ENCODE data around the gene STXBP6.
A peak's percentile ranks its signal among the peaks of the same experiment; 100 is the strongest.
"Not testable (repeated sequence)": the region's sequence is repeated elsewhere in the genome, so short reads cannot be mapped to it uniquely, and the experiment has no call there.

The STXBP6 gene

GRCh38 chr14:24828486-24828885, 221.5 kb downstream of the STXBP6 start:
- no peak for DNase-seq (ENCODE audit: low read depth)

- no peak for DNase-seq (ENCODE audit: low read depth)
These were observed 223.6 kb downstream of the STXBP6 start for GRCh38 chr14:24826390-24826789.

- DNase-seq (ENCODE audit: low read depth) = no peak
These were observed 229.3 kb downstream of the STXBP6 start for GRCh38 chr14:24820616-24821015.

- no peak for DNase-seq (ENCODE audit: low read depth)
These were observed 231.1 kb downstream of the STXBP6 start for GRCh38 chr14:24818823-24819341.

GRCh38 chr14:24818058-24818822, 231.7 kb downstream of the STXBP6 start:
- no peak for DNase-seq (ENCODE audit: low read depth)

GRCh38 chr14:24817212-24818057, 232.5 kb downstream of the STXBP6 start:
- DNase-seq (ENCODE audit: low read depth) = no peak

- no peak for DNase-seq (ENCODE audit: low read depth)
These were observed 233.1 kb downstream of the STXBP6 start for GRCh38 chr14:24816929-24817211.

- no peak for DNase-seq (ENCODE audit: low read depth)
These were observed 233.7 kb downstream of the STXBP6 start for GRCh38 chr14:24816011-24816928.

- no peak for DNase-seq (ENCODE audit: low read depth)
These were observed 234.4 kb downstream of the STXBP6 start for GRCh38 chr14:24815543-24815942.

GRCh38 chr14:24814944-24815343, 235.0 kb downstream of the STXBP6 start:
- DNase-seq (ENCODE audit: low read depth) = no peak

GRCh38 chr14:24814346-24814745, 235.6 kb downstream of the STXBP6 start:
- no peak for DNase-seq (ENCODE audit: low read depth)

- no peak for DNase-seq (ENCODE audit: low read depth)
These were observed 236.1 kb downstream of the STXBP6 start for GRCh38 chr14:24813819-24814259.

GRCh38 chr14:24813089-24813815, 236.7 kb downstream of the STXBP6 start:
- no peak for DNase-seq (ENCODE audit: low read depth)

GRCh38 chr14:24809135-24809534, 240.8 kb downstream of the STXBP6 start:
- DNase-seq (ENCODE audit: low read depth) = no peak

GRCh38 chr14:24808412-24808811, 241.5 kb downstream of the STXBP6 start:
- no peak for DNase-seq (ENCODE audit: low read depth)

GRCh38 chr14:24806061-24806678, 243.8 kb downstream of the STXBP6 start:
- peak; percentile 21 for DNase-seq (ENCODE audit: low read depth)

- no peak for DNase-seq (ENCODE audit: low read depth)
These were observed 245.3 kb downstream of the STXBP6 start for GRCh38 chr14:24804552-24805212.

GRCh38 chr14:24803933-24804494, 245.9 kb downstream of the STXBP6 start:
- DNase-seq (ENCODE audit: low read depth) = no peak

- DNase-seq (ENCODE audit: low read depth) = not testable (repeated sequence)
These were observed 246.5 kb downstream of the STXBP6 start for GRCh38 chr14:24803426-24803825.

GRCh38 chr14:24802236-24802635, 247.7 kb downstream of the STXBP6 start:
- no peak for DNase-seq (ENCODE audit: low read depth)

Data from fibroblast of the conjunctiva (primary cell).